T-cell (primary cell): ENCODE results near the gene GNG7. TPM values are rescaled to one million over a fixed set of nuclear protein-coding genes. Genes with fewer than 3 reads are reported as not detected.

Experiments
- ATAC-seq, 4 experiments: fragments of 200-7000 bp in 3 of 4; fragments of 150-1000 bp in 1 of 4; cut with Tn5 transposase; replicated peaks in 1 of 4; 1 replicate in 3 of 4; 2 replicates in 1 of 4; pipeline ENCODE4 v1.10.0; 2021; ENCODE audit warnings: moderate library complexity in 3 of 4, mild to moderate bottlenecking in 2 of 4, moderate number of reproducible peaks in 1 of 4
- CTCF ChIA-PET, 2 donors: fragments of 300-600 bp; sonication (Branson Sonifier 250); formaldehyde crosslinking; loops; one replicate each; lab custom pipeline; 2022; ENCODE audit warnings: antibody characterized with exemption in 2 of 2; lab: Charles Lee
- POLR2A ChIA-PET, 2 donors: fragments of 300-600 bp; sonication (Branson Sonifier 250); formaldehyde crosslinking; loops; one replicate each; lab custom pipeline; 2022; ENCODE audit warnings: antibody characterized with exemption in 2 of 2; lab: Charles Lee
- DNase-seq, 35 experiments: peaks; one replicate each; pipeline versions ENCODE4 v3.0.0 to v3.0.0-alpha.2; 2013 to 2023
- H3K27ac ChIP-seq: one replicate; pipeline ENCODE4 v1.5.1; 2013; ENCODE audit warnings: low read length
- H3K27me3 ChIP-seq, 2 experiments: replicated peaks in 1 of 2; 1 replicate in 1 of 2; 2 replicates in 1 of 2; pipeline versions ENCODE4 v1.6.1 to v1.7.0; 2013; ENCODE audit warnings: low read length in 1 of 2, mixed read lengths in 1 of 2; ENCODE audit not compliant: control insufficient read depth in 2 of 2, insufficient read depth in 2 of 2; ENCODE audit errors: extremely low read depth in 1 of 2
- H3K36me3 ChIP-seq, 2 donors: 1 replicate in 1 of 2; 2 replicates in 1 of 2; pipeline versions ENCODE4 v1.6.1 to v1.7.0; 2013; ENCODE audit warnings: low read length in 1 of 2; ENCODE audit not compliant: control insufficient read depth in 2 of 2, insufficient read depth in 1 of 2; ENCODE audit errors: extremely low read depth in 1 of 2
- H3K4me1 ChIP-seq, 2 experiments: 1 replicate in 1 of 2; 2 replicates in 1 of 2; pipeline versions ENCODE4 v1.6.1 to v1.7.0; 2013; ENCODE audit warnings: low read length in 2 of 2, mixed read lengths in 1 of 2; ENCODE audit not compliant: insufficient read depth in 2 of 2, control insufficient read depth in 1 of 2; ENCODE audit errors: extremely low read depth in 1 of 2
- H3K4me3 ChIP-seq, 2 donors: 1 replicate in 1 of 2; 2 replicates in 1 of 2; pipeline versions ENCODE4 v1.5.1 to v1.7.0; 2013; ENCODE audit warnings: mild to moderate bottlenecking in 2 of 2, low read length in 1 of 2, moderate library complexity in 1 of 2; ENCODE audit not compliant: control insufficient read depth in 1 of 2; ENCODE audit errors: extremely low read depth in 1 of 2
- H3K9me3 ChIP-seq: 2 replicates; pipeline ENCODE4 v1.7.0; 2013
- H3K27ac Mint-ChIP-seq, 2 donors: one replicate each; pipeline ENCODE4 v1.8.0; 2020 to 2021; ENCODE audit warnings: mild to moderate bottlenecking in 2 of 2, mixed read lengths in 2 of 2
- H3K27me3 Mint-ChIP-seq, 2 donors: one replicate each; pipeline ENCODE4 v1.8.0; 2021 to 2022; ENCODE audit warnings: mixed read lengths in 2 of 2
- H3K36me3 Mint-ChIP-seq: one replicate; pipeline ENCODE4 v1.8.0; 2021; ENCODE audit warnings: mixed read lengths
- H3K4me1 Mint-ChIP-seq, 3 donors: one replicate each; pipeline ENCODE4 v1.8.0; 2020 to 2022; ENCODE audit warnings: mixed read lengths in 3 of 3, mild to moderate bottlenecking in 1 of 3
- H3K4me3 Mint-ChIP-seq, 3 donors: one replicate each; pipeline ENCODE4 v1.8.0; 2020 to 2022; ENCODE audit warnings: mild to moderate bottlenecking in 3 of 3, mixed read lengths in 3 of 3, moderate library complexity in 3 of 3
- H3K9me3 Mint-ChIP-seq, 3 donors: one replicate each; pipeline ENCODE4 v1.8.0; 2020 to 2022; ENCODE audit warnings: mixed read lengths in 3 of 3
- WGBS: methylation state at CpG from one replicate; pipeline ENCODE4 v1.1.5; 2013; ENCODE audit warnings: missing lambda C conversion rate; ENCODE audit not compliant: insufficient coverage; 5-methylcytosine and 5-hydroxymethylcytosine counted together
- total RNA-seq, 35 experiments: library from RNA in 6 of 35; stranded (reverse) in 6 of 35; fragments of 120-200 nt in 1 of 35; gene quantifications; one replicate each; pipeline versions ENCODE4 v1.2.1 to v1.2.4 and lab custom pipeline; 2013 to 2026

GNG7 gene
- total RNA-seq, 5 donors from 2014 or later (not counting 1 experiment from before 2014, with no cell fraction given), result 4.5 to 7.2 (median 5.7) TPM

- Histone ChIP-seq H3K27me3 (no peaks in the 10 kb centered on the region), H3K9me3 (no peaks in the 10 kb centered on the region), H3K27ac (peak overlapping the region; percentile 53), H3K36me3 (no peaks in the 10 kb centered on the region), H3K4me3 (peak overlapping the region; percentile 25 to 62), H3K4me1 (peaks cover 42 to 80% of the 10 kb centered on the region in 2 experiments)
- peak overlapping the region; percentile 86 to 89 for H3K27ac Mint-ChIP-seq
- no peaks in the 10 kb centered on the region for H3K27me3 Mint-ChIP-seq
- H3K4me1 Mint-ChIP-seq, result peaks cover 63 to 71% (median 63%) of the 10 kb centered on the region in 3 donors
- H3K36me3 Mint-ChIP-seq, result no peaks in the 10 kb centered on the region
- CTCF ChIA-PET, result interaction anchor here in 1 of 2 donors (0.5 to 3.6 kb wide), 7 partner anchors 11 to 143 kb away, joined by 3 to 9 read pairs (median 4); partner anchors contain the start of gene GADD45B
- POLR2A ChIA-PET, result interaction anchor here (0.6 to 2.0 kb wide), 3 partner anchors 142 to 1349 kb away, joined by 5 to 16 read pairs (median 14); partner anchors contain the start of gene GADD45B (in 2 of the 2)
- 2% methylated on average over 7 of the region's 10 CpGs for WGBS
- no peaks in the 10 kb centered on the region for H3K9me3 Mint-ChIP-seq
- H3K4me3 Mint-ChIP-seq, result peak overlapping the region; percentile 52 to 81 (median 58)
- DNase-seq (peak in 33 of 35 experiments; percentile 44 to 78 (median 62)), ATAC-seq (peak; percentile 34 to 50 (median 40))
Observed at GRCh38 chr19:2618611-2619010, 83.9 kb downstream of the GNG7 start.

- Mint-ChIP-seq H3K27ac (peak overlapping the region; percentile 86 to 89), H3K4me1 (peaks cover 66 to 74% (median 66%) of the 10 kb centered on the region in 3 donors), H3K9me3 (no peaks in the 10 kb centered on the region), H3K27me3 (no peaks in the 10 kb centered on the region), H3K4me3 (peak overlapping the region; percentile 39 to 81 (median 41)), H3K36me3 (no peaks in the 10 kb centered on the region)
- H3K4me3 ChIP-seq, result peak overlapping the region; percentile 0 to 25
- peak overlapping the region; percentile 53 for H3K27ac ChIP-seq
- H3K36me3 ChIP-seq, result no peaks in the 10 kb centered on the region
- no peaks in the 10 kb centered on the region for H3K9me3 ChIP-seq
- 88% methylated on average over 8 of the region's 11 CpGs for WGBS
- ChIA-PET POLR2A (interaction anchor here in 1 of 2 donors (0.7 to 2.0 kb wide), 3 partner anchors 65 to 142 kb away, joined by 4 to 16 read pairs (median 5); partner anchors contain the start of gene GADD45B), CTCF (interaction anchor here in 1 of 2 donors (0.6 to 3.6 kb wide), 6 partner anchors 10 to 1576 kb away, joined by 3 to 9 read pairs (median 4); partner anchors contain the start of gene GADD45B)
- ATAC-seq, result no peak
- peaks cover 50 to 78% of the 10 kb centered on the region in 2 experiments for H3K4me1 ChIP-seq
- H3K27me3 ChIP-seq, result no peaks in the 10 kb centered on the region
- DNase-seq, result no peak
Observed at GRCh38 chr19:2617393-2618165, 84.9 kb downstream of the GNG7 start.

DNA sequence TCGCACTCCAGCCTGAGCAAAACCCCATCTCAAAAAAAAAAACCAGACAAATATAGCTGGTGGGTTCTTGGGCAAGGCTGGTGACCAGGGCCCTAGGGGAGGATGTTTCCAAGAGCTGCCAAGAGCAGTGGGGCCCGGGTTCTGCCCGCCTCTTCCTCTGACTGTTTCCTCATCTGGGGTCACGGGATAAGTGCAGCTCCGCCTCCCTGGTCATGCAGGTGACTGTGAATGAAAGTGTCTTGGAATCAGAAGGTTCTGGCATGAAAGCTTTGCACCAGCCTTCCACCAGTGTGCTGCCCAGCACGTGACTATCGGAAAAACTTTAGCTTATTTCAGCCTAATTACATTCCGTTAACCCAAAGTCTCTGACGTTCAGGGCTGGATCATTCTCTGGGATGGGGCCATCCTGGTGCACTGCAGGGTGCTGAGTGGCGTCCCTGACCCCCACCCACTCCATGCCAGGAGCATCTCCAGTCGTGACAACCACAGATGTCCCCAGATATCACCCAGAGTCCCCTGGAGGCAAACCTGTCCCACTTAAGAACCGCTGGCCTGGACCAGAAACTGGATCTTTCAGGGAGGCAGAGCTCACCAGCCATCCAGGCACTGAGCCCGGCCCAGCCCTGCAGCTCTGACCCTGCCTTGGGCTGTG lies 85.6 kb downstream of the GNG7 start:
- Histone ChIP-seq H3K4me3 (no peak overlapping the region), H3K27me3 (no peaks in the 10 kb centered on the region), H3K4me1 (peaks cover 50 to 72% of the 10 kb centered on the region in 2 experiments), H3K9me3 (no peaks in the 10 kb centered on the region), H3K36me3 (no peaks in the 10 kb centered on the region), H3K27ac (no peak overlapping the region)
- DNase-seq (peak in 16 of 35 experiments; percentile 19 to 52 (median 32)), ATAC-seq (no peak)
- peak overlapping the region; percentile 61 to 89 for H3K27ac Mint-ChIP-seq
- no peaks in the 10 kb centered on the region for H3K27me3 Mint-ChIP-seq
- ChIA-PET POLR2A (interaction anchor here in 1 of 2 donors (0.6 to 1.1 kb wide), 2 partner anchors 139 to 141 kb away, joined by 3 to 4 read pairs; partner anchors contain the start of gene GADD45B), CTCF (interaction anchor here in 1 of 2 donors (0.6 to 3.6 kb wide), 3 partner anchors 10 to 1576 kb away, joined by 3 to 9 read pairs (median 4); no protein-coding TSS in a partner anchor)
- no peaks in the 10 kb centered on the region for H3K36me3 Mint-ChIP-seq
- no peaks in the 10 kb centered on the region for H3K9me3 Mint-ChIP-seq
- peak overlapping the region in 1 of 3 donors; percentile 81 for H3K4me3 Mint-ChIP-seq
- H3K4me1 Mint-ChIP-seq, result peaks cover 63 to 71% (median 65%) of the 10 kb centered on the region in 3 donors
- 87% methylated on average over 12 of the region's 13 CpGs for WGBS

- H3K4me1 ChIP-seq, result peaks cover 46 to 70% of the 10 kb centered on the region in 2 experiments
- H3K36me3 Mint-ChIP-seq, result no peaks in the 10 kb centered on the region
- H3K27me3 Mint-ChIP-seq, result no peaks in the 10 kb centered on the region
- ChIA-PET POLR2A (interaction anchor here in 1 of 2 donors (0.7 kb wide), 1 partner anchor 15 kb away, joined by 6 read pairs; no protein-coding TSS in a partner anchor), CTCF (interaction anchor here (0.6 to 3.6 kb wide), 4 partner anchors 8 to 119 kb away, joined by 4 to 9 read pairs (median 6); no protein-coding TSS in a partner anchor)
- H3K9me3 ChIP-seq, result no peaks in the 10 kb centered on the region
- peaks cover 0 to 3% of the 10 kb centered on the region in 2 experiments for H3K27me3 ChIP-seq
- peaks cover 58 to 64% (median 59%) of the 10 kb centered on the region in 3 donors for H3K4me1 Mint-ChIP-seq
- H3K27ac ChIP-seq, result no peak overlapping the region
- H3K4me3 ChIP-seq, result no peak overlapping the region
- DNase-seq (no peak), ATAC-seq (no peak)
- 100% methylated on average over 5 of the region's 6 CpGs for WGBS
- H3K36me3 ChIP-seq, result no peaks in the 10 kb centered on the region
- no peak overlapping the region for H3K4me3 Mint-ChIP-seq
- no peaks in the 10 kb centered on the region for H3K9me3 Mint-ChIP-seq
- no peak overlapping the region for H3K27ac Mint-ChIP-seq
Observed at GRCh38 chr19:2615782-2616181, 86.7 kb downstream of the GNG7 start.

- ChIA-PET POLR2A (interaction anchor here in 1 of 2 donors (1.0 kb wide), 1 partner anchor 137 kb away, joined by 3 read pairs; no protein-coding TSS in a partner anchor), CTCF (interaction anchor here (0.6 to 1.6 kb wide), 9 partner anchors 14 to 143 kb away, joined by 3 to 5 read pairs (median 4); partner anchors contain the start of gene GADD45B (in 1 of the 2))
- peaks cover 27 to 55% of the 10 kb centered on the region in 2 experiments for H3K4me1 ChIP-seq
- H3K36me3 Mint-ChIP-seq, result no peaks in the 10 kb centered on the region
- H3K36me3 ChIP-seq, result no peaks in the 10 kb centered on the region
- H3K9me3 Mint-ChIP-seq, result no peaks in the 10 kb centered on the region
- WGBS, result 16% methylated on average over 26 of the region's 28 CpGs
- H3K4me3 Mint-ChIP-seq, result peak overlapping the region in 1 of 3 donors; percentile 36
- H3K9me3 ChIP-seq, result no peaks in the 10 kb centered on the region
- ATAC-seq, result peak; percentile 43 to 62 (median 55)
- peaks cover 0 to 3% of the 10 kb centered on the region in 2 donors for H3K27me3 Mint-ChIP-seq
- peaks cover 0 to 4% of the 10 kb centered on the region in 2 experiments for H3K27me3 ChIP-seq
- H3K4me1 Mint-ChIP-seq, result peaks cover 47 to 54% (median 51%) of the 10 kb centered on the region in 3 donors
- no peak overlapping the region for H3K27ac ChIP-seq
- H3K4me3 ChIP-seq, result no peak overlapping the region
- no peak overlapping the region for H3K27ac Mint-ChIP-seq
- peak in 32 of 35 experiments; percentile 24 to 80 (median 52) for DNase-seq
Observed at GRCh38 chr19:2613507-2614295, 88.8 kb downstream of the GNG7 start.
